HepG2 (cell line): ENCODE results near the gene C1QTNF9.

Source experiments
- ATF1 ChIP-seq: IDR thresholded peaks from 2 replicates; pipeline ENCODE4 v1.6.1; 2016; ENCODE audit warnings: mild to moderate bottlenecking, control low read depth
- EZH2 ChIP-seq: conservative IDR thresholded peaks from 2 replicates; pipeline ENCODE4 v1.6.1; 2012; ENCODE audit warnings: mild to moderate bottlenecking, low read depth, low read length, moderate library complexity
- IRF2 ChIP-seq: IDR thresholded peaks from 2 replicates; pipeline ENCODE4 v1.6.1; 2018; ENCODE audit warnings: missing genetic modification reagents, missing compliant biosample characterization

DNA sequence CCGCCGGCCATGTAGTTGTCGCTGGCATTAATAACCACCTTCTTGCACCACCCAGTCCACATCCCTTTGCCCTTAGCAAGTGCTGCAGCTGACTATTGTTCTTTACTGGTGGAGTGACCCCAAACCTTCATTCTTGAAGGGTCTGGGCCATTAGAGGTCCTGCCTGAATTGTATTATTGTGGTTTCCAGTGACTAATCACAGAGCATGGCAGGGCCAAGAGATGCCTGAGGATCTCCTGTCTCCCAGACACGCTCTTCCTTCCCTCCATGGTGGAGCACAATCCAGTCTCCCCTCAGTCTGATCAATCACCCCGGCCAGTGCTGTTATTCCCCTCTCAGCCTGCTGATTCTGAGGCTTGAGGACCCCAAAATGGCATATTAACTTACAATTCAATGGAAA lies 39.0 kb downstream of the C1QTNF9 start:
- no peak for TF ChIP-seq IRF2 (CRISPR knock-in tag)
- no peak for TF ChIP-seq ATF1 (CRISPR knock-in tag)
- TF ChIP-seq EZH2, result no peak
